Stimulated activated CD4-positive, alpha-beta T cell treated with anti-CD3 and anti-CD28 coated beads, Interleukin-1b, Interleukin-23, amount 100 ng/mL, for 1 hour (primary cell): Measurements from ENCODE around the gene CCPG1.
A peak's percentile ranks its signal among the peaks of the same experiment; 100 is the strongest.

Source experiments
- DNase-seq, 2 donors: peaks; one replicate each; pipeline ENCODE4 v3.0.0-alpha.2; 2020; ENCODE audit warnings: low read depth in 2 of 2

CCPG1 gene

DNA sequence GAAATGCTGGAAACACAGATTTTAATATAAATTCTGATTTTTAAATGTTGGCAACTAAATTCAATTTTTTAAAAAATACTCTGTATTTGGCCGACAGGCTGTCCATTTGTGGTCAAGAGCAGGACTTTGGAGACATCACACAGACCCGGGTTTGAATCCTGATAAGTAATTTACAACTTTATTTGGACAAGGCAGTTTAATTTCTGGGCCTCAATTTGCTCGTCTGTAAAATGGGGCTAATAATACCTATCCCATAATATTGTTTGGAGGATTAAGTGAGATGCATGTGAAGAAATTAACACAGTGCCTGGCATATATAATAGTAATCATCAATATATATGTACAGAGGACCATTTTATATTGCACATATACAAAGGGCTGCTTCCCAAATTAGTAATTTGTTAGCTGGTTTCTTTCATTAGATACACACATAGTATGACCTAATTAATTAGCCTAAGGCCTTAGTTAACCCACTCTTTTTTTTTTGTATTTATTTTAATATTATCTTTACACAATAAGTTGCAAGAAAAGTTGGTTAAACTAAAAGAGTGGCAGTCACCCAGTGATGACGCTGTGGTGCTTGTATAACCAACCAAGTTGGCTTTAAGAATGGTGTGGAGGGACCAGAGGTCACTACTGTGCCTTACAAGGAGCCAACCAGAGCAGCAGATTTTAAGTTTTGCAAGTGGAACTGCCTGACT lies 88.5 kb downstream of the CCPG1 start:
- DNase-seq: no peak

GRCh38 chr15:55318588-55319494 lies 89.3 kb downstream of the CCPG1 start, which contains the start of the genes PIGB and PIGBOS1:
PIGB (plus strand) TSS chr15:55319222; CDS start chr15:55319251, 29 bp downstream.
PIGBOS1 (minus strand) TSS chr15:55319123; CDS start chr15:55317792, 1,331 bp downstream.
- peak; percentile 32 to 46 for DNase-seq
